Measurements from ENCODE around the gene AUTS2.

- no peak for TF ChIP-seq CTCF (IDR thresholded peaks at IDR 0.05)
- no peak for TF ChIP-seq POLR2AphosphoS5 (IDR thresholded peaks at IDR 0.05)
- TF ChIP-seq POLR2A (IDR thresholded peaks at IDR 0.05) = no peak
Observed at GRCh38 chr7:70655694-70656093, 1057.4 kb downstream of the AUTS2 start.

All from breast epithelium (tissue), 3 donors.